OCI-LY3 (cell line): Measurements from ENCODE around the gene FNDC5.

Experiments
- H2AFZ ChIP-seq: fragments of 200-600, 300-600 bp; shearing (Covaris generic); 2 replicates; pipeline ENCODE4 v1.6.0; 2014; ENCODE audit warnings: antibody characterized with exemption, low read depth, low read length
- H3K27ac ChIP-seq: fragments of 200-600, 300-600 bp; sonication (generic); 2 replicates; pipeline ENCODE4 v1.5.1; 2014; ENCODE audit warnings: mild to moderate bottlenecking, low read length, moderate library complexity, mixed read lengths
- H3K27me3 ChIP-seq: fragments of 200-600, 300-600 bp; sonication (generic); 2 replicates; pipeline ENCODE4 v1.6.1; 2014; ENCODE audit warnings: low read depth, low read length, mixed read lengths
- H3K36me3 ChIP-seq: fragments of 200-600, 300-600 bp; sonication (generic); replicated peaks from 2 replicates; pipeline ENCODE3; 2014; ENCODE audit warnings: low read depth, low read length, mixed read lengths
- H3K4me1 ChIP-seq: fragments of 300-600, 200-600 bp; sonication (generic); 2 replicates; pipeline ENCODE4 v1.6.1; 2014; ENCODE audit warnings: low read length, mixed read lengths
- H3K4me2 ChIP-seq: fragments of 200-600, 300-600 bp; sonication (generic); 2 replicates; pipeline ENCODE4 v1.6.1; 2014; ENCODE audit warnings: low read length, mixed read lengths
- H3K4me3 ChIP-seq: fragments of 300-600, 200-600 bp; sonication (generic); 2 replicates; pipeline ENCODE4 v1.5.1; 2014; ENCODE audit warnings: antibody characterized with exemption, mild to moderate bottlenecking, low read length, moderate library complexity
- H3K79me2 ChIP-seq: fragments of 300-600, 200-600 bp; shearing (Covaris generic); 2 replicates; pipeline ENCODE4 v1.6.1; 2014; ENCODE audit warnings: mild to moderate bottlenecking, low read length, mixed read lengths
- H3K9ac ChIP-seq: fragments of 300-600, 200-600 bp; shearing (Covaris generic); 2 replicates; pipeline ENCODE4 v1.6.0; 2014; ENCODE audit warnings: mild to moderate bottlenecking, low read length, moderate library complexity
- H3K9me3 ChIP-seq: fragments of 200-600, 300-600 bp; shearing (Covaris generic); 2 replicates; pipeline ENCODE4 v1.6.1; 2014; ENCODE audit warnings: low read length, mixed read lengths; ENCODE audit not compliant: insufficient read depth
- H4K20me1 ChIP-seq: fragments of 200-600, 300-600 bp; sonication (generic); 2 replicates; pipeline ENCODE4 v1.6.1; 2016; ENCODE audit warnings: low read length, mixed read lengths; ENCODE audit not compliant: insufficient read depth
- EZH2phosphoT487 ChIP-seq: fragments of 200-600 bp; shearing (Covaris generic); IDR thresholded peaks from 2 replicates; pipeline ENCODE4 v1.6.1; 2018; ENCODE audit warnings: antibody characterized with exemption, mixed run types, low read depth
- TF ChIP-seq, protein P1 (sequence below): fragments of 200-600, 300-600 bp; sonication (generic); IDR thresholded peaks from 2 replicates; pipeline ENCODE4 v1.5.1; 2014; ENCODE audit warnings: antibody characterized with exemption, low read length, low read depth

Gene FNDC5

DNA sequence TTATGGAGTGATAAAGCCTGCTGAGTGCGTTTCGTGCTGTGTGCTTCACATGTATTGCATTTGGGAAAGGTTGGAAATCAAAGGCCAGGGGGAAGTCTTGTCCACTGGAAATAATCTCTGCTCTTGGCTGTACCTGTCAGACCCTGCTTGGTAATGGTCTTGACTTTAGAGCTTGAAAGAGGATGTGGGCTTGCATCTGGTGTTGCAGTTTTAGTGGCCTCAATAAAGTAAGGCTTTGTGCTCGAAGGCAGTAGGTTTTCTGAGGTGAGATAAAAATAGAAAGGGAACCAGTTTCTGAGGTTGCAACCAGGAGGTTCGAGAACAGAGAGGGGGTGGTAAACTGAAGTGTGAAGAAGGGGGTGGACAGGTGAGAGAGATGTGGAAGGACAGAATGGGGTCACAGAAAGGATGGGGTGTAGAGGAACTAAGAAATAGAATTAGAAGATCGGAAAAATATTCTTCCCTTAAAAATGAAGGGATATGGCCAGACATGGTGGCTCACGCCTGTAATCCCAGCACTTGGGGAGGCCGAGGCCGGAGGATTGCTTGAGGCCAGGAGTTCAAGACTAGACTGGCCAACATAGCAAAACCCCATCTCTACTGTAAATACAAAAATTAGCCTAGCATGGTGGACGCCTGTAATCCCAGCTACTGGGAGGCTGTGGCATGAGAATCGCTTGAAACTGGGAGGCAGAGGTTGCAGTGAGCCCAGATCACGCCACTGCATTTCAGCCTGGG is 51.7 kb downstream of the FNDC5 start:
- peaks cover 21% of the 10 kb centered on the region for H3K36me3 ChIP-seq
- no peak overlapping the region for H2AFZ ChIP-seq
- peaks cover 21% of the 10 kb centered on the region for H4K20me1 ChIP-seq
- H3K9me3 ChIP-seq = no peaks in the 10 kb centered on the region
- H3K4me2 ChIP-seq = peak overlapping the region; percentile 98
- peaks cover 24% of the 10 kb centered on the region for H3K4me1 ChIP-seq
- peak overlapping the region; percentile 95 for H3K27ac ChIP-seq
- peaks cover 90% of the 10 kb centered on the region for H3K79me2 ChIP-seq
- peak overlapping the region; percentile 97 for H3K4me3 ChIP-seq
- H3K9ac ChIP-seq = peak overlapping the region; percentile 94
- TF ChIP-seq, protein P1, sequence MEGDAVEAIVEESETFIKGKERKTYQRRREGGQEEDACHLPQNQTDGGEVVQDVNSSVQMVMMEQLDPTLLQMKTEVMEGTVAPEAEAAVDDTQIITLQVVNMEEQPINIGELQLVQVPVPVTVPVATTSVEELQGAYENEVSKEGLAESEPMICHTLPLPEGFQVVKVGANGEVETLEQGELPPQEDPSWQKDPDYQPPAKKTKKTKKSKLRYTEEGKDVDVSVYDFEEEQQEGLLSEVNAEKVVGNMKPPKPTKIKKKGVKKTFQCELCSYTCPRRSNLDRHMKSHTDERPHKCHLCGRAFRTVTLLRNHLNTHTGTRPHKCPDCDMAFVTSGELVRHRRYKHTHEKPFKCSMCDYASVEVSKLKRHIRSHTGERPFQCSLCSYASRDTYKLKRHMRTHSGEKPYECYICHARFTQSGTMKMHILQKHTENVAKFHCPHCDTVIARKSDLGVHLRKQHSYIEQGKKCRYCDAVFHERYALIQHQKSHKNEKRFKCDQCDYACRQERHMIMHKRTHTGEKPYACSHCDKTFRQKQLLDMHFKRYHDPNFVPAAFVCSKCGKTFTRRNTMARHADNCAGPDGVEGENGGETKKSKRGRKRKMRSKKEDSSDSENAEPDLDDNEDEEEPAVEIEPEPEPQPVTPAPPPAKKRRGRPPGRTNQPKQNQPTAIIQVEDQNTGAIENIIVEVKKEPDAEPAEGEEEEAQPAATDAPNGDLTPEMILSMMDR = no peak
- no peak for TF ChIP-seq EZH2phosphoT487
- H3K27me3 ChIP-seq = no peaks in the 10 kb centered on the region

DNA sequence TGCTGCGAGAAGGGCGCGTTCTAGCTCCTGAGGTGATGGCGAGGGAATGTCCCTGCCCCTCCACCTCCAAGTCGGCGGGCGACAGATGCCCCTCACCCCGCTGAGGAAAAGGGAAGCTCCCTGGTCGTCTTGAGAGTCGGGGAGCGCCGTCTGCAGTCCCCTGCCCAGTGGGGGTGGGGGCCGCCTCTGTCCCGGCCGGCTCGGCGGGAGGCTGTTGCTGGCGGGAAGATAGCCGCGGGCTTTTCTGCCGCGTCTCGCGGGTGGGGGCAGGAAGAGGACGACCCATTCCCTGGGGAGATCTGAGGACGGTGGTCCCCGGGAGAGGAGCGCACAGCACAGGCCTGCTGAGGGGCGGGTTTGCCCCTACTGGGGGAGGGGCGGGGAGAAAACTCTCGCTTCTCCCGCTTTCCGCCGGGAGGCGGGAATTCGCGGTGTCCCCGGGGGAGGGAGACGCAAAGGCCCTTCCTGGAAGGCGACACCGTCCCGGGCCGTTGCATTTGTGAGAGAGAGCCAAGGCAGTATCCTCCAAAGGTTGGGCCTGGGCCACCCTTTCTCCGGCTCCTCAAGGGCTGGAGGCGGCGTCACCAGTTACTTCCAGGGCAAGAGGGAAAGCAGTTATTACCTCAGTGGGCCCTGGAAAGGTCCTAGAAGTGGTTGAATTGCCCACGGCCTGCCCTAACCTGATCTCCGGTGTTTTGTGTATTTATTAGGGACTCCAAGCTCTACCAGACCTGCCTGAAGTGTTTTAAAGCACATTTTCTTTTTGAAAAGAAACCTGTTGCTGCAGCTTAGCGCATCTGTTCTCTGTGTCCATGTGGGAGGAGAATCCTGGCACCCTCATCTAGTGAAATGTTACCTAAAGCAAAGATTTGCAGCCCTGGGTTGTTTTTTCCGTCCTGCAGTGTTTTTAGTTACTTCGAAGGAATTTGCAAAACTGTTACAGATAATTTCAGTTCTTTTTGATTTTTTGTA is 52.6 kb downstream of the FNDC5 start:
- no peak for TF ChIP-seq EZH2phosphoT487
- TF ChIP-seq, protein P1 = no peak
- no peaks in the 10 kb centered on the region for H3K27me3 ChIP-seq
- peaks cover 95% of the 10 kb centered on the region for H3K79me2 ChIP-seq
- peaks cover 27% of the 10 kb centered on the region for H4K20me1 ChIP-seq
- no peaks in the 10 kb centered on the region for H3K9me3 ChIP-seq
- peak overlapping the region; percentile 97 for H3K4me3 ChIP-seq
- H3K27ac ChIP-seq = peak overlapping the region; percentile 95
- H2AFZ ChIP-seq = no peak overlapping the region
- peak overlapping the region; percentile 98 for H3K4me2 ChIP-seq
- peaks cover 19% of the 10 kb centered on the region for H3K36me3 ChIP-seq
- H3K9ac ChIP-seq = peak overlapping the region; percentile 94
- peaks cover 24% of the 10 kb centered on the region for H3K4me1 ChIP-seq

DNA sequence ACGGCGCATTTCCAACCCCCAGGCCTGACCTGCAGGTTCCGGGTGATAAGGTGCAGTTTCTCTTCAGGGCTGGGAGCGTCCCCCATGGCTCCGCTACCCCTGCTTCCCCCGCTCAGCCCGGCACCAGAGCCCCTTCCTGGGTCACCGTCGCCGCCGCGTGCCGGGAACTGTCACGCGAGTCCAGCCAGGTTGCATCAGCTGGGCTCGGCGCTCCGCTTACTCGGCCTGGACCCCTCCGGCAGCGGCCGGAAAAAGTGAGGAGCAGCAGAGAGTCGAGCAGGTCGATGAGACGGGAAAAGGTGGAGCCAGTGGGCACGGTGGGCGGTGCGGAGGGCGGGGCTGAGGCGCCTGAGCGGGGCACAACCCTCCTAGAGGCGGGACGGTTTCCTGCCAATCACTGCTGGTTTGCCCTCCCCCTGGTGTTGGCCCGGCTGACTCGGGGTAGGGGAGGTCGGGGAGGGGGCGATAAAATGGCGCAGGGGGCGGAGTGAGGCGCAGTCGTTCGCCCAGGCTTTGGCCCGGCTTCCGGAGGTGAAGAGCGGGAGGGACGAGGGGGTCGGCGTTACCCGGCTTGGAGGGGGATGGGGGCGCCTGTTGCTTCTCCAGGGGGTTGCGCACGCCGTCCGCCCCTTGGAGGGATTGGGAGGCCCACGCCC is 53.4 kb downstream of the FNDC5 start, which contains the start of the genes S100PBP and YARS1:
S100PBP (plus strand) TSS at position 495 of the 656 bp plus-strand sequence. CDS start 8,447 bp downstream, outside the sequence.
YARS1 (minus strand) TSS at position 200 of the 656 bp plus-strand sequence; CDS start at position 86, 114 bp downstream.
- Histone ChIP-seq H4K20me1 (peaks cover 25% of the 10 kb centered on the region), H3K79me2 (peaks cover 97% of the 10 kb centered on the region), H2AFZ (no peak within 1 kb of the TSS), H3K4me2 (peak within 1 kb of the TSS; percentile 98), H3K27ac (peak within 1 kb of the TSS; percentile 95), H3K9ac (peak within 1 kb of the TSS; percentile 99), H3K27me3 (no peaks in the 10 kb centered on the region), H3K4me1 (peaks cover 24% of the 10 kb centered on the region), H3K9me3 (no peaks in the 10 kb centered on the region), H3K36me3 (peaks cover 14% of the 10 kb centered on the region), H3K4me3 (peak within 1 kb of the TSS; percentile 97)
- TF ChIP-seq, protein P1 = no peak
- no peak for TF ChIP-seq EZH2phosphoT487
